Ishikawa (cell line): ENCODE measurements around the gene TCTN2.

Experiments
- CEBPB ChIP-seq: IDR thresholded peaks from 2 replicates; pipeline ENCODE4 v1.6.1; 2012
- CREB1 ChIP-seq: IDR thresholded peaks from 2 replicates; pipeline ENCODE4 v1.6.1; 2012; ENCODE audit warnings: low read depth
- EGR1 ChIP-seq: IDR thresholded peaks from 2 replicates; pipeline ENCODE4 v1.6.1; 2012
- EP300 ChIP-seq: IDR thresholded peaks from 2 replicates; pipeline ENCODE4 v1.6.1; 2012; ENCODE audit warnings: borderline replicate concordance
- FOXM1 ChIP-seq: IDR thresholded peaks from 2 replicates; pipeline ENCODE4 v1.6.1; 2012; ENCODE audit warnings: low read depth, borderline replicate concordance
- MAX ChIP-seq: IDR thresholded peaks from 2 replicates; pipeline ENCODE4 v1.6.1; 2012
- RAD21 ChIP-seq: IDR thresholded peaks from 2 replicates; pipeline ENCODE4 v1.6.1; 2012; ENCODE audit warnings: low read depth
- REST ChIP-seq: IDR thresholded peaks from 2 replicates; pipeline ENCODE4 v1.6.1; 2012; ENCODE audit warnings: low read depth, mild to moderate bottlenecking
- TAF1 ChIP-seq: IDR thresholded peaks from 2 replicates; pipeline ENCODE4 v1.6.1; 2012; ENCODE audit warnings: low read depth, mild to moderate bottlenecking
- USF1 ChIP-seq: IDR thresholded peaks from 2 replicates; pipeline ENCODE4 v1.6.1; 2012
- ZBTB7A ChIP-seq: IDR thresholded peaks from 2 replicates; pipeline ENCODE4 v1.6.1; 2012; ENCODE audit warnings: low read depth

- no peak for TF ChIP-seq EP300
- no peak for TF ChIP-seq USF1
- TF ChIP-seq TAF1, result no peak
- TF ChIP-seq EGR1, result no peak
- no peak for TF ChIP-seq REST
- TF ChIP-seq ZBTB7A, result no peak
- no peak for TF ChIP-seq FOXM1
- no peak for TF ChIP-seq CREB1
- TF ChIP-seq CEBPB, result no peak
- TF ChIP-seq MAX, result no peak
- no peak for TF ChIP-seq RAD21
Observed at GRCh38 chr12:123690191-123690840, 19.4 kb downstream of the TCTN2 start.
